HG02884 (cell line): ENCODE data around the gene MVD.
A peak's percentile ranks its signal among the peaks of the same experiment; 100 is the strongest.

Experiments
- ATAC-seq: cut with Tn5 transposase; IDR thresholded peaks from one replicate; pipeline ENCODE4 v1.9.1; 2021; ENCODE audit warnings: mild to moderate bottlenecking, moderate library complexity; ENCODE audit not compliant: unreplicated experiment

MVD gene, protein sequence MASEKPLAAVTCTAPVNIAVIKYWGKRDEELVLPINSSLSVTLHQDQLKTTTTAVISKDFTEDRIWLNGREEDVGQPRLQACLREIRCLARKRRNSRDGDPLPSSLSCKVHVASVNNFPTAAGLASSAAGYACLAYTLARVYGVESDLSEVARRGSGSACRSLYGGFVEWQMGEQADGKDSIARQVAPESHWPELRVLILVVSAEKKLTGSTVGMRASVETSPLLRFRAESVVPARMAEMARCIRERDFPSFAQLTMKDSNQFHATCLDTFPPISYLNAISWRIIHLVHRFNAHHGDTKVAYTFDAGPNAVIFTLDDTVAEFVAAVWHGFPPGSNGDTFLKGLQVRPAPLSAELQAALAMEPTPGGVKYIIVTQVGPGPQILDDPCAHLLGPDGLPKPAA

GRCh38 chr16:88662843-88663606 is at the start of gene MVD:
TSS of gene MVD (minus strand) at chr16:88663091. CDS start at chr16:88663080, 11 bp downstream.
- peak; percentile 92 for ATAC-seq

DNA sequence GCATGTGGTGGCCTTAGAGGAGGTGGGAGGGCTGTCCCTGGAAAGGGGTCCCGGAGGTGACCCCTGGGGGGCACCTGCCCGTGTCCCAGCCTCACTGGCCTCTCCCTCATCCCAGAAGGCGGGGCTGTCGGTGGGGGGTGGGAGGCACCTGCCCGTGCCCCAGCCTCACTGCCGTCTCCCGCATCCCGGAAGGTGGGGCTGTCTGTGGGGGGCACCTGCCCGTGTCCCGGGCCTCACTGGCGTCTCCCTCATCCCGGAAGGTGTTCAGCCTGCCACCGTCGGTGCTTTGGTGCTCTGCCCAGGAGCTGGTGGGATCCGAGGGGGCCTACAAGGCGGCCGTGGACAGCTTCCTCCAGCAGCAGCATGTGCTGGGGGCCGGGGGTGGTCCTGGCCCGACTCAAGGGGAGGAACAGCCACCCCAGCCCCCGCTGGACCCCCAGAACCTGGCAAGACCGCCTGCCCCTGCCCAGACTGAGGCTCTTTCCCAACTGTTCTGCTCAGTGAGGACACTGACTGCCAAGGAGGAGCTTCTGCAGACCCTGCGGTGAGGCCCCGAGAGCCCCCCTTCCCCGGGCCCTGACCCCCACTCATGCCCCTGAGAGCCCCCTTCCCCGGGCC is 49.6 kb upstream of the MVD start:
- ATAC-seq, result no peak

DNA sequence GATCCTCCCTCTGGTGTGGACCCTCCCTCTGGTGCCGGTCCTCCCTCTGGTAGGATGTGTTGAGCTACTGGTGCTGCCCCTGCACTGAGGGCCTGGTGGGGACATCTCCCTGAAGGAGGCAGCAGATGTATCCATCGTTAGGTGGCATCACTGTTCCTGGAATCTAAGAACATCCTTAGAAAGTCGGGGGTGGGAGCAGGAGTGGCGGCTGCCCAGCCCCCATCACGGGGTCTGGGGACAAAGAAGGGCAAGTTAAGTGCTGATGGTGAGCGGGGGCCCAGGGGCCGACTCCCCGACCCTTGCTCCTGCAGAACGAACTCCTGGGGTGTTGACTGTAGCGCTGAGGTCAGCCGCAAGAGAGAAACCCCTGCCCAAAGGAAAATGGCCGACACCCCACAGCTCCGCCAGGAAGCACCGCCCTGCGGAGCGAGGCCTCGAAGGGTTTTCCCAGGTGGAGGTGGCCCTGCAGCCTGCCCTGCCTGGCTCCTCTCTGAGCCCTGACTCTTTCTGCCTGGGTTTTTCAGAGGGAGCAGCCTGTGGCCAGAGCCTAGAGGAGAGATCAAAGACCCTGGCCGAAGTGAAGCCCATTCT is 49.0 kb upstream of the MVD start:
- no peak for ATAC-seq

DNA sequence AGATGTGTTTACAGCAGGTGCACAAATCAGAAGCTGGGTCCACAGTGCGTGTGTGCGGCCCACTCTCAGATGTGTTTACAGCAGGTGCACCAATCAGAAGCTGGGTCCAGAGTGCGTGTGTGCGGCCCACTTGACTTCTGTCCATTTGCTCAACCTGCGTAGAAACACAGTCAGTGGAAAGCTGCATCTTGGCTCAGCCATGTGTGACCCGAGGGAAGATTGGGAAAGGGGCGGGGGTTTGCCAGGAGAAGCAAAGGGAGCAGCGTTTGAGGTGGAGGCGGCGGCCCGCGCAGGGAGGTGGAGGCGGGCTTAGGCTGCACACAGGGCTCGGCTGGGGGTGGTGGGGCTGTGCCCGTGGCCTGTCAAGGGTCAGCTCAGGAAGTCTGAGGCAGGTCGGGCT is 47.7 kb upstream of the MVD start:
- no peak for ATAC-seq

DNA sequence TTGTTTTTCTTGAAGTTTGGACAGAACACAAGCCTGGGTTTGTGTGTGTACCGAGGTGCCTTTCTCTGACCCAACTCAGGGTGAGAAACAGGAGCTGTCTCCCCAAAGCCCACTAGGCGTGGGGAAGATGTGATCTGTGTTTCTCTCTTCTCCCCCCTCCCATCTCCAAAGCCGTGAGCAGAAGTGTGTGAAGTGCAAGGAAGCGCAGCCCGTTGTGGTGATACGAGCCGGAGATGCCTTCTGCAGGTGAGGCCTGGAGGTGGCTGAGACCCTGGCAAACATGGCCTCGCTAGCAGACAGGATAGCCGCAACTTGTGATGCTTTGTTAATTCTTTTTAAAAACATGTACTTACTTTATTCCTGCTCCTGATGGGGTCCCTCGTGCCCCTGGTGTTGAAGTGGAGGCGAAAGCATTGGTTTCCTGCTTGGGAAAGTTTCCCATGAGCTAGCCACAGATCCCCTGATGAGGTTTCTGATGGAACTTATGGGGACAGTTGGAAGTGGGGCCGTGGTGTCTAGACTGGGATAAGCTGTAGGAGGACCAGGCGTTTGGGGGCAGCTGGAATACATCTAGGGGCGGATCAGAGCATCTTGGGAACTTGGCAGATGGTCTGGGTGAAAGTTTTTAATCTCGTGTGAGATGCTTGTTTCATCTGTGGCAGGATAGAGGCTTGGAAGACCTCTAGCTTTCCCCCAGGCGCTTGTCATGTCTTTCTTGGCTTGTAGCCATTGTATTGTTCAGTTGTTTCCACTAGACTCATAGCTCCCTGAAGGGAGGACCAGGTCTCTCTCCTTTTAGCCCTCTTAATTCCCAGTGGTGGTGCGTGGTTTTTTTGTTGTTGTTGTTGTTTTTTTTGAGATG is 44.3 kb upstream of the MVD start:
- ATAC-seq, result no peak

DNA sequence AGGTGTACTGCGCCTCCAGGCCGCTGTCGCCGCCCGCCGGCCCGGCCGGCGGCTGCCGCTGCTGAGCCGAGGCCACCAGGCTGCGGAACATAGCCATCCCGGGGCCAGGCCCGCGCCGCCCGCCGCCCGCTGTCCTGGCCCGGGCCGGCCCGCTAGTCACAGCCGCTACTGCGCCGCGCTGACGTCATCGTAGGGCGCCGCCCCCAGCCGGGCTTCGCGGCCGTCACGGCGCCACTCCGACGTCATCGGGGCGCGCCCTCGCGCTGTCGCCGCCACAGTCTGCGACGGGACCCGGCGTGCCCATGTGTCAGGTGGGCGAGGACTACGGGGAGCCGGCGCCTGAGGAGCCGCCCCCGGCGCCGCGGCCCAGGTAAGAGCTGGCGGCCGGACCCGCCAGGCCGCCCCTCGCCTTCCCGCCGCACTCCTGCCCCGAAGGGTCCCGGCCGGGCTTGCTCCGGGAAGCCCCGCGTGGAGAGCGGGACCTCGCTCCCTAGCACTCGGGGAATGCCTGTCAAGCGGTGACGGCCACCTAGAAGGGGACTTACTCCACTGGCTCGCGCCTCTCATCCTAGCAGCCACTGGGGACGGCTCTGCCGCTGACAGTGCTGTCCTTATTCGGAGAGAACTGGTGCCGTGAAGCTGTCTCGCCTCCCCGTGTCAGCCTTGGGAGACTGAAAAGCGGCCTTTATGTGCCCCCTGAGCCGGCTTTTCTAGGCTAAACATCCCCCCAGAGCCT is 43.5 kb upstream of the MVD start, which contains the start of the genes CTU2 and RNF166:
TSS of gene CTU2 (plus strand) at position 275 of the 736 bp plus-strand sequence. CDS start at position 303, 28 bp downstream.
TSS of gene RNF166 (minus strand) at position 180 of the 736 bp plus-strand sequence. CDS start at position 97, 83 bp downstream.
- ATAC-seq, result no peak

- ATAC-seq, result no peak
These were observed 42.9 kb upstream of the MVD start for GRCh38 chr16:88705801-88706228.

- ATAC-seq, result no peak
These were observed 42.3 kb upstream of the MVD start for GRCh38 chr16:88705076-88705684.

- no peak for ATAC-seq
These were observed 40.8 kb upstream of the MVD start for GRCh38 chr16:88703486-88704309.

DNA sequence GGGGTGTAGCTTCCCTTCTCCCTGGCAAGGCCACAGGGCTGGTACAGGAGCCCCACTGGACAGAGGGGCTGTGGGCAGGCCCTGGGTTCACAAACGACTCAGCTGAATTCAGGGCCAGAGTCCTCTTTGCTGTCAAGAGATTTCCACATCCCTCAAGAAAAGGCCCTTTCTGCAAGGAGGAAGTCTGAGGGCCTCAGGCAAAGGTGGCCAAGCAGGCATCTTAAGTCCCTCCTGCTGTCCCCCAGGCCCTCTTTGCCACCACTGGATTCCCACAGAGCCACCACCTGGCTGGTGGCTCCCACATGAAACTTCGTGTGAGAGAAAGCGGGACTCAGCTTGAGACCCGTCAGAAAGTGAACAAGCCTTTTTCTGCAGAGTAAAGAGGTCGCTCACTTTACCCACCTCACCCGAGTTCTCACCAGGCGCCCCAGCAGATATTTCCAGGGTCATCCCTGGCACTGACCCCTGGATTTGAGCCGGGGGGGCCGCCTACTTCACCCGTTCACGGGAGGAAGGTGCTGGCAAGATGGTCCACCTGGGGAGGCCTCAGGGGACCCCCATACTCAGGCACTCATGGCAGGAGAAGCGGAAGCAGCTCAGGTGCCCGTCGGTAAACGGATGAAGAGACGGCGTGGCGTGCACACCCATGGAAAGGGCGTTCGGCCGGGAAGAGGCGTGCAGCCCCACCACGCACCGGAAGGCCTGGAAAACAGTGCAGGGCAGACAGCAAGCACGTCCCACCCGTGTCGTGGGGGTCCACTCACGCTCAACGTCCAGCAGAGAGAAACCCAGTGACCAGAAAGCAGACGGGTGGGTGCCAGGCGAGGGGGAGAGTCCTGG is 39.7 kb upstream of the MVD start:
- ATAC-seq, result no peak

GRCh38 chr16:88701581-88702370 is 38.9 kb upstream of the MVD start:
- ATAC-seq, result no peak

- peak; percentile 64 for ATAC-seq
These were observed 38.0 kb upstream of the MVD start for GRCh38 chr16:88700636-88701482.

DNA sequence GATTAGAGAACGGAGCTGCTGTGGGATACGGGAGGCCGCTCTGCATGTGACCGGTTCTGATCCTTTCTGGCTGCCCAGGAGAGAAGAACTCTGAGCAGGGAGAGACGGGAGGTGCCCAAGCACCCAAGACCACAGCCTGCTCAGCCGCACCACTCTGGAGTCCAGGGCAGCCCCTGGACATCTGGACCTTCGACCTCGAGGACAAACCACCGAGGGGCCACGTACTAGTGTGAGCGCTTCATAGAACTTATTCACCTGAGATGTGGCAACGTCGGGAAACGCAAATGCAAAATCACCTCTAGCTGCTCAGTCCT is 37.4 kb upstream of the MVD start:
- no peak for ATAC-seq

- no peak for ATAC-seq
These were observed 36.3 kb upstream of the MVD start for GRCh38 chr16:88699180-88699579.

DNA sequence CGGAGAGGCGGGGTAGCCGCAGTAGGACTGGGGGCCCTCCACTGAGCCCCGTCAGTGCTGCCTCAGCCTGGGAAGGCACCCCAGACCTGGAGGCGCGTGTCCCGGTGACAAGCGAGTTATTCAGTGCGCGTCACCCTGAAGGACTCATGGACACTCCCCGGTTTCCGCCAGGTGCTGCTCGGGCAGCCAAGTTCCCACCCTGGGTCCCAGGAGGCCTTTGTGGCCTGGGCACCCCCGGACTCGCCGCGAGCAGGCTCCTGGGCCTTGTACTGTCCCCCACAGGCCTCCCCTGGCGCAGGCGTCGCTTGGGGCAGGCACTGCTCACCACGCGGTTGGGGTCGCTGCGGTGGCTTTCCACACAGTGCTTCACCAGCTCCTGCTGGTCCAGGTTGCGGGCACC is 35.8 kb upstream of the MVD start:
- ATAC-seq, result no peak
